NCI-H82 treated with DMSO at 0.1 percent for 48 hours (cell line): Measurements from ENCODE around the gene PFKM.

ENCODE experiments used
- DNase-seq: peaks from one replicate; lab custom pipeline; 2025; ENCODE audit not compliant: unreplicated experiment; lab: John Stamatoyannopoulos, UW

The PFKM gene

DNA sequence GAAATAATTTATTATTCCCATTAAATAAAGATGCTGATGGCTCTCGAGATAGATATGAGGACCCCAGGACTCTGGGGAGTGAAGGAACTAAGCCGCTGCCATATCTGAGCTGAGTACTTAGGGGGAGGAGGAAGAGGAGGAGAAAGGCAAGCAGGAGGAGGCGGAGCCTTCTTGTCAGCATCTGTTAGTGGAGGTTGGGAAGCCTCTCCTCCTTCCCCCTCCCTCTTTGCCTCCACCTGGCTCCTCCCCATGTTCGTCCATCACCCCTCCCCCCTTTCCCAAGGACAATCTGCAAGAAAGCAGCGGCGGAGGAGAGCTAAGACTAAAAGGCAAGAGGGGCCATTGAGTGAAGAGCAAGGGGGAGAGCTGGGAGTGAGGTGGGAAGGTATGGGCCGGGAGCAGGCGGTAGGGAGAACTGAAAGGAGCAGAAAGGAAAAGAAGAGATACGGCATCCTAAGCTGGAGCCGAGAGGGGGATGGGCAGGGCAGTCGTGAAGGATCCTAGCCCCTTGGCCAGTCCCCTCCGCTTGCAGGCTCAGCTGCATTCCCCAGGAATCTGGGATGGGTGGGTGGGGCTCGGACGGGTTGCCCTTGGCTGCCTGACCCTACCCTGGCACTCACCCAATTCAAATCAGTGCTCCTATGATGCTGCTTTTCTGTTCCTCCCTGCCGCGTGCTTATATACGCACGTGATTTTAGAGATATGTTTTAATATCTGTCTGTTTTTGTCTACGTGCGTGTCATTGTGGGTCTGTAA, at the start of gene PFKM:
PFKM (plus strand) TSS at position 287 of the 756 bp plus-strand sequence. CDS start 3,411 bp downstream, outside the sequence.
- DNase-seq: peak; percentile 98

GRCh38 chr12:48070033-48070432, 49.1 kb upstream of the PFKM start:
- no peak for DNase-seq

DNA sequence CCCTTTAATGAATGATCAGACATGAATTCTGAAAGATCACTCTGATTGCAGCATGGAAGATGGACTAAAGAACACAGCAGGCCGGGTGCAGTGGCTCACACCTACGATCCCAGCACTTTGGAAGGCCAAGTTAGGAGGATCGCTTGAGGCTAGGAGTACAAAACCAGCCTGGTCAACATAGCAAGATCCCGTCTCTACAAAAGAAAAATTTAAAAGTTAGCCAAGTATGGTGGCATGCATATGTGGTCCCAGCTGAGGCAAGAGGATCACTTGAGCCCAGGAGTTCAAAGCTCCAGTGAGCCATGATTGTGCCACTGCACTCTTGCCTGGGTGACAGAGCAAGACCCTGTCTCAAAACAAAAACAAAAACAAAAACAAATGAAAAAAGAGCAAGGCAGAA, 48.4 kb upstream of the PFKM start:
- DNase-seq: no peak

- no peak for DNase-seq
Observed at GRCh38 chr12:48071808-48072207, 47.4 kb upstream of the PFKM start.

- no peak for DNase-seq
Observed at GRCh38 chr12:48072266-48072665, 46.9 kb upstream of the PFKM start.

- no peak for DNase-seq
Observed at GRCh38 chr12:48074266-48074665, 44.9 kb upstream of the PFKM start.

DNA sequence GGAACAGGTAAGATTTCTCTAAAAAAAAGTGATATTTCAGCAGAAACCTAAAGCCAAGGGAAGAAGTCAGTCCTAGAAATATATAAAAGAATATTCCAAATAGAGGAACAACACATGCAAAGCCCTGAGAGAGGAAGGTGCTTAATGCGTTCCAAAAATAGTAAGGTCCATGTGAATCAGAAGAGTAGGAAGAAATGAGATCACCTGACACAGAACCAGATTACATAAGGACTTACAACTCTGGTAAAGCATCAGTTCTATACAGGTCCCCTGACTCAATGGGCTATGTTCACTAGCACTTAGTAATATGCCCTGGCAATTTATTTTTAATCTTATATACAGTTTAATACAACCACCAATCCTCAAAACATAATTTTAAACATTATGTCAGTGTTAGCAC, 43.3 kb upstream of the PFKM start:
- no peak for DNase-seq

GRCh38 chr12:48077111-48077510, 42.1 kb upstream of the PFKM start:
- DNase-seq: no peak

DNA sequence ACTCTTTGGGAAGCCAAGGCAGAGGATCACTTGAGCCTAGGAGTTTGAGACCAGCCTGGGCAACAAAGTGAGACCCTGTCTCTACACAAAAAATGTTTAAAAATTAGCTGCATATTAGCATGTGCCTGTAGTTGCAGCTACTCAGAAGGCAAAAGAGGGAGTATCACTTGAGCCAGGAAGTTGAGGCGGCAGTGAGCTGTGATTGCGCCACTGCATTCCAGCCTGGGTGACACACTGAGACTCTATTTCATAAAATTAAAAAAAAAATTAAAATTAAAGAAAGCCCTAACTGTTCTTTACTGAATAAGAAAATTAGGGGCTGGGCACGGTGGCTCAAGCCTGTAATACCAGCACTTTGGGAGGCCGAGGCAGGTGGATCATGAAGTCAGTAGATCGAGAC, 40.3 kb upstream of the PFKM start:
- no peak for DNase-seq

DNA sequence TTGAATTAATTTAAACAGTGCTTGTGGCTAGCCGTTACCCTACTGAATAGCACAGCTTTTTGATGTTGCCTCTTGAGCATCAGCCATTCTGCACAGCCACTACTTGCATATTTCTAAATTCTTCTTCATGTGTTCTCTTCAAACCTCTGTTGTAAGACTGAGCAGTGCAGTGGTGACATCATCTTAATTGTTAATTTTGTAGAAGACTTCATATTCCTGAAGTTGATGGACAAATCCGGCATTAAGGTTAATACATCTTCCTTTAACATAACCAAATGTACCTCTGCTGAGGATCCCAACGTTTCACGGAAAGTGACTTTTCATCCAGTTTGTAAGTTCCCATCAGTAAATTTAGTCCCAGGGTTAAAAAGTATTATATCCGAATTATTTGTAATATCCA, 38.9 kb upstream of the PFKM start:
- DNase-seq: no peak

DNA sequence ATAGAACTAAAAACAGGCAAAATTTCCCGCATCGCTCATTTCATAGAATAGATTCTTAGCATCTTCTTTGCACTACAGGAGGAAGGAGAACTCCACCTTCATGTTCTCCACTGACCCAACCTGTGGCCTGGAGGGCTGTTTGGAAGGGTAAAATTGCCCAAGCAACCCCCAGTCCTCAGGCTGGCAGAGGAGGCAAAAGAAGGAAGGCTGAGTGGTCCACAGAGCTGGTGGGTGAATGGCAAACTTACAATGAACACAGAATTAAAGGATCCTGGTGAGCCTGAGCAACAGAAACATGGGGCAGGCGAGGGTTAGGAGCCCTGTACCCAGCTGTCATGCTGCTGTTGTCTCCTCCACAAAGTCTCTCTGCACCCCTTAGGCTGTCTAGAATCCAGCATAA, 38.3 kb upstream of the PFKM start:
- DNase-seq: no peak

GRCh38 chr12:48084066-48084465, 35.1 kb upstream of the PFKM start:
- DNase-seq: no peak

DNA sequence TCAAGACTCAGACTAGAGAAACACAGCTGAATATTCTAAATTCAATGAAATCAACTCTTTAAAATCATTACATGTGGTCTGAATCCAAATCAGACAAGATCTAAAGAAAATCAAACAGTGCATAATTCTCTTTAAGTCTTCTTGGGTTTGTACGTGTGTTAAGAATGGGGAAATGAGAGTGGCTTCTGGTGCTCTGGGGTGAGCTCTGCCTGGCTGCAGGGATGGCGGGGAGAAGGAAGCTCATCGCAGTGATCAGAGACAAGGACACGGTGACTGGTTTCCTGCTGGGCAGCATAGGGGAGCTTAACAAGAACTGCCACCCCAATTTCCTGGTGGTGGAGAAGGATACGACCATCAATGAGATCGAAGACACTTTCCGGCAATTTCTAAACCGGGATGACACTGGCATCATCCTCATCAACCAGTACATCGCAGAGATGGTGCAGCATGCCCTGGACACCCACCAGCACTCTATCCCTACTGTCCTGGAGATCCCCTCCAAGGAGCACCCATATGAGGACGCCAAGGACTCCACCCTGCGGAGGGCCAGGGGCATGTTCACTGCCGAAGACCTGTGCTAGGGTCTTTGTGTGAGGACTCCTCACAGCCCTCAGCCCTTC, 34.2 kb upstream of the PFKM start:
- DNase-seq: no peak

- no peak for DNase-seq
Observed at GRCh38 chr12:48086327-48086726, 32.8 kb upstream of the PFKM start.

DNA sequence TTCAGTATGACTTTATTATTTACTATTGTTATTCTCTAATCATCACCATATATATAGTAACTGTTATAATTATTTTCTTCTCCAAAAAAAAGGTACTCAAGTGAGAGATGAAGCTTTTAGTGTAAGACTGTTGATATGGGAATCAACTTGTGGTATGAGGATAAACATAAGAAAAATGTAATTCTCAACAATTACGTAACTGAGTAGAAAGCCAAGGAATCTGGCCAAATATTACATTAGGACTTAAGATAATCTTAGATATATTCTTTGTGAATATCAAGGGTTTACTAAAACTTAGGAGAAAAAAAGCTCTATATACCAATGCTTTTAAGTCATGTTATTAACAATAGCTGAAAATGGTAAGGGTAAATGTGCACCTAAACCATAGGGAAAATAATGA, 26.6 kb upstream of the PFKM start:
- DNase-seq: no peak

- no peak for DNase-seq
Observed at GRCh38 chr12:48104531-48104930, 14.6 kb upstream of the PFKM start.

GRCh38 chr12:48105321-48105866, 13.8 kb upstream of the PFKM start:
- no peak for DNase-seq

GRCh38 chr12:48105867-48106680, 13.1 kb upstream of the PFKM start, which contains the start of gene SENP1:
TSS of gene SENP1 (minus strand) at chr12:48106079. CDS start at chr12:48101472, 4,607 bp downstream.
- DNase-seq: peak; percentile 71

DNA sequence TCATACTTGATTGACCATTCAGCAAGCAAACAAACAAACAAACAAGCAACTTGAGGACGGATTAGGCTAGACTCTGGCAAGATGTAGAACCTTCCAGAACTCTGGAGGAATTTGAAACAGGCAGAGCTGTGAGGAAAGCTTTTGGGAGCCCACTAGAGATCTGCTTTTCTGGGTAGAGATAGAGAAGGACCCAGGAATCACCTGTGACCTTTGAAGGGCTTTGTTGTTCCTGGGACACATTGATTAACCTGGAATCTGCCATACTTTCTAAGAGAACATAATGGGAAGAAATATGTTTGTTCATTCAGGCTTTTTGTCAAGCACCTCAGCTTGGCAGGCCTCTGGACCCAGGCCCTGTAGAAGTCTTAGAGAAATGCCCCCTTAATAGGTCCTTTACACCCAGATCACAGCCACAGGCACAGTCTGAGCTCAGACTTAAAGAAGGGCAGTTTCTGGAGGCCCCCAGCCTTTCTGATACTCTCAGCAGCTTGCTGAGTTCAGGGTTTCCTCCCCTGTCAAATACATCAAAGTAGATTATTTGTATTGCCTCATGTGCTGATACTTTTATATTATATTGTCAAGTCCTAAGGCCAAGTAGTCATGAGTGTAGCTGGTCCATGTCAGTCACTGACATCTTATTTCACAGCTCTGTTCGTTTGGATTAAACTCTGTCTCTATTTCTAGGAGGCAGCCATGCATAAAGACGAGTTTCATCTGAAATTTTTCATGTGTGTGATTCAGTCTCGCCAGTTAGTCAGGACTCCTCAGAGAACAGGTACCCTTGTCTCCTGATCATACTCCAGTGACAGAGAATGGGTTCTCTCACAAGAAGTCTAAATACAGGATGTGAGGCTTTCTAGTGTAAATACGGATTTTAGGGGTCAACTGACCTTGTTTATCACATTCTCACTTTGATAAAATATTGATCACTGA, 12.2 kb upstream of the PFKM start:
- no peak for DNase-seq

DNA sequence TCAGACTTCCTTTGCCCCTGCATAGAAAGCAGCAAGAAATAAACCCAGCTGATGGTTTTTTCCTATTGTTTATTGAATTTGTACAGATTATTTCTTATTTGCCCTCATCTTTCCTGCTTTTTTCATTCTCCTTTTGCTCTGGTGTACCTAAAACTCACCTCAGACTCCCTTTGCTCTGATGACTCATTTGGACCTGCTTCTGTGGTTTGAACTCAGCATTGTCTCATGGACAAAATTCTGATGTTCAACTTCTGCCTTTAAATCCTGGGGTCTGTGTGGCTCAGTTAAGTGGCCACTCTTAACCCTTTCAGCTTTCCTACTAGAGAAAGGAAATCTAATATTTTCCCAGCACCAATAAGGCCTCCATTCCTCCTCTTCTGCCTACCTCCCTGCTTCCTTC, 9.7 kb upstream of the PFKM start:
- DNase-seq: no peak
